CD14-positive monocyte (primary cell): ENCODE data around the gene VAMP7. TPM values are rescaled to one million over a fixed set of nuclear protein-coding genes. Genes with fewer than 3 reads are reported as not detected.
"Not testable (repeated sequence)": the region's sequence is repeated elsewhere in the genome, so short reads cannot be mapped to it uniquely, and the experiment has no call there.

Source experiments
- DNase-seq, 3 donors: peaks; one replicate each; pipeline ENCODE4 v3.0.0-alpha.2; 2011 to 2022
- H2AFZ ChIP-seq: 2 replicates; pipeline ENCODE4 v1.6.0; 2012; ENCODE audit warnings: mild to moderate bottlenecking, low read depth, low read length, inconsistent platforms; ENCODE audit not compliant: insufficient read depth, poor library complexity, severe bottlenecking
- H3K27ac ChIP-seq, 2 donors: 1 replicate in 1 of 2; 2 replicates in 1 of 2; pipeline ENCODE4 v1.5.1; 2012 to 2013; ENCODE audit warnings: low read length in 2 of 2, control low read depth in 1 of 2, inconsistent platforms in 1 of 2, low read depth in 1 of 2, mild to moderate bottlenecking in 1 of 2
- H3K27me3 ChIP-seq, 2 donors: one replicate each; pipeline versions ENCODE4 v1.6.0 to v1.6.1; 2011 to 2013; ENCODE audit warnings: low read length in 2 of 2; ENCODE audit not compliant: control insufficient read depth in 2 of 2, insufficient read depth in 2 of 2
- H3K36me3 ChIP-seq, 2 donors: replicated peaks in 1 of 2; 1 replicate in 1 of 2; 2 replicates in 1 of 2; pipeline versions ENCODE4 v1.5.1 to v1.6.1; 2012 to 2013; ENCODE audit warnings: low read length in 2 of 2, control low read depth in 1 of 2, inconsistent platforms in 1 of 2, mild to moderate bottlenecking in 1 of 2; ENCODE audit not compliant: insufficient read depth in 2 of 2, control insufficient read depth in 1 of 2
- H3K4me1 ChIP-seq, 2 donors: 1 replicate in 1 of 2; 2 replicates in 1 of 2; pipeline versions ENCODE4 v1.5.1 to v1.6.1; 2012 to 2013; ENCODE audit warnings: low read length in 2 of 2, control low read depth in 1 of 2, inconsistent platforms in 1 of 2, mild to moderate bottlenecking in 1 of 2, moderate library complexity in 1 of 2; ENCODE audit not compliant: insufficient read depth in 2 of 2, control insufficient read depth in 1 of 2
- H3K4me2 ChIP-seq: replicated peaks from 2 replicates; pipeline ENCODE3; 2012; ENCODE audit warnings: low read length, moderate library complexity, mild to moderate bottlenecking; ENCODE audit not compliant: poor library complexity, severe bottlenecking; ENCODE audit errors: extremely low read depth
- H3K4me3 ChIP-seq, 3 experiments: fragments of 200-600 bp in 1 of 3; sonication (generic) in 1 of 3; replicated peaks in 1 of 3; 1 replicate in 2 of 3; 2 replicates in 1 of 3; pipeline ENCODE4 v1.5.1; 2011 to 2013; ENCODE audit warnings: low read length in 3 of 3, mild to moderate bottlenecking in 3 of 3, control low read depth in 2 of 3, low read depth in 2 of 3, inconsistent platforms in 1 of 3, moderate library complexity in 1 of 3
- H3K79me2 ChIP-seq: 2 replicates; pipeline ENCODE4 v1.6.0; 2012; ENCODE audit warnings: mild to moderate bottlenecking, control low read depth, inconsistent platforms, low read length, moderate library complexity; ENCODE audit not compliant: insufficient read depth
- H3K9ac ChIP-seq: 2 replicates; pipeline ENCODE4 v1.6.0; 2017; ENCODE audit warnings: low read length, mild to moderate bottlenecking; ENCODE audit not compliant: insufficient read depth, poor library complexity, severe bottlenecking
- H3K9me3 ChIP-seq, 2 donors: replicated peaks in 1 of 2; 1 replicate in 1 of 2; 2 replicates in 1 of 2; pipeline versions ENCODE4 v1.5.1 to v1.6.1; 2012 to 2013; ENCODE audit warnings: low read length in 2 of 2, control low read depth in 1 of 2; ENCODE audit not compliant: control insufficient read depth in 1 of 2, insufficient read depth in 1 of 2
- H4K20me1 ChIP-seq: 2 replicates; pipeline ENCODE4 v1.6.0; 2012; ENCODE audit warnings: mild to moderate bottlenecking, low read length, control low read depth, moderate library complexity; ENCODE audit not compliant: insufficient read depth
- H3K27ac Mint-ChIP-seq, 7 donors: one replicate each; pipeline ENCODE4 v1.8.0; 2020; ENCODE audit warnings: mild to moderate bottlenecking in 7 of 7, mixed read lengths in 7 of 7, moderate library complexity in 6 of 7, inconsistent platforms in 2 of 7
- H3K27me3 Mint-ChIP-seq, 3 donors: one replicate each; pipeline ENCODE4 v1.8.0; 2021 to 2022; ENCODE audit warnings: low read depth in 3 of 3, mild to moderate bottlenecking in 3 of 3, mixed read lengths in 3 of 3, moderate library complexity in 3 of 3, inconsistent platforms in 1 of 3
- H3K36me3 Mint-ChIP-seq, 2 donors: one replicate each; pipeline ENCODE4 v1.8.0; 2020; ENCODE audit warnings: mixed read lengths in 2 of 2, inconsistent platforms in 1 of 2, mild to moderate bottlenecking in 1 of 2
- H3K4me1 Mint-ChIP-seq: one replicate; pipeline ENCODE4 v1.8.0; 2020; ENCODE audit warnings: mild to moderate bottlenecking, mixed read lengths
- H3K4me3 Mint-ChIP-seq, 2 donors: one replicate each; pipeline ENCODE4 v1.8.0; 2020; ENCODE audit warnings: mild to moderate bottlenecking in 2 of 2, mixed read lengths in 2 of 2, moderate library complexity in 1 of 2
- H3K9me3 Mint-ChIP-seq, 7 donors: one replicate each; pipeline ENCODE4 v1.8.0; 2020 to 2022; ENCODE audit warnings: mixed read lengths in 7 of 7, mild to moderate bottlenecking in 6 of 7, moderate library complexity in 6 of 7, inconsistent platforms in 2 of 7
- WGBS: methylation state at CpG from one replicate; pipeline ENCODE4 v1.1.5; 2013; ENCODE audit warnings: missing lambda C conversion rate; ENCODE audit not compliant: insufficient coverage; 5-methylcytosine and 5-hydroxymethylcytosine counted together
- intact Hi-C, 2 donors: fragments of 100-400 bp; cut with micrococcal nuclease; formaldehyde crosslinking; loops; one replicate each; pipeline versions ENCODE4 v1.15.0 to v1.15.1; 2023
- polyA plus RNA-seq, 3 donors: library from polyadenylated mRNA; depleted of rRNA in 1 of 3; unstranded in 2 of 3; stranded (reverse) in 1 of 3; fragments of 300-500 nt in 2 of 3; fragments of >200 nt in 1 of 3; fragmentation: Illumina TruSeq in 2 of 3; gene quantifications; 1 replicate in 2 of 3; 2 replicates in 1 of 3; pipeline ENCODE4 v1.2.3, GENCODE V29; 2012 to 2021
- TF ChIP-seq, protein P1 (sequence below): fragments of 200-600 bp; IDR thresholded peaks from one replicate; pipeline ENCODE4 v1.8.0; 2022; ENCODE audit warnings: antibody characterized with exemption, mild to moderate bottlenecking

VAMP7 gene
- polyA plus RNA-seq, 3 donors, result 17.9 to 88.8 (median 67.5) TPM

DNA sequence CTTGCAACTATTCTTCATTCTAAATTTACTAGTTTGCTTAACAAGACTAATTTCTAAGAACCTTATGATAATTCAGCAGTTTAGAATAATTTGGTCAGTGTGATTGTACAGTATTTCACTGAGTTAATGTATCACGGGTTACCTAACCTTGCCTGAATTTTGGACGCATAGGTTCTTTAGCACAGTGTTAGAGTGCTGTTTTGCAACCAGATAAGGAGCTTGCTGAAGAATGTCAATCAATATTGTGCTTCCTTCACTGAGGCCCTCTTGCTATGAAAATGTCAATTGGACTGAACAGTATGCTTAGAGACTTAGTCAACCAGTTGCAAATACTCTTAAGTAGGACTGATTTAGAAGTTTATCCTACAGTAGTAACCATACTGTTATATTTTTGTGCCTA lies 19.6 kb downstream of the VAMP7 start:
- no peaks in the 10 kb centered on the region for H4K20me1 ChIP-seq
- no peak overlapping the region for H3K9ac ChIP-seq
- Mint-ChIP-seq H3K9me3 (peaks cover 0 to 2% (median 1%) of the 10 kb centered on the region in 7 donors), H3K4me1 (peaks cover 4% of the 10 kb centered on the region), H3K36me3 (peaks cover 37 to 55% of the 10 kb centered on the region in 2 donors), H3K27me3 (no peaks in the 10 kb centered on the region), H3K27ac (no peak overlapping the region), H3K4me3 (no peak overlapping the region)
- H3K27me3 ChIP-seq, result no peaks in the 10 kb centered on the region
- intact Hi-C loops, result no loop called here
- no peak overlapping the region for H2AFZ ChIP-seq
- no peak overlapping the region for H3K4me3 ChIP-seq
- H3K4me1 ChIP-seq, result no peaks in the 10 kb centered on the region
- peaks cover 27 to 53% of the 10 kb centered on the region in 2 donors for H3K36me3 ChIP-seq
- no peaks in the 10 kb centered on the region for H3K9me3 ChIP-seq
- H3K27ac ChIP-seq, result no peak overlapping the region
- H3K4me2 ChIP-seq, result no peak overlapping the region
- WGBS, result 88% methylated on average over 2 of the region's 2 CpGs
- H3K79me2 ChIP-seq, result no peaks in the 10 kb centered on the region
- DNase-seq, result no peak
- TF ChIP-seq, protein P1, sequence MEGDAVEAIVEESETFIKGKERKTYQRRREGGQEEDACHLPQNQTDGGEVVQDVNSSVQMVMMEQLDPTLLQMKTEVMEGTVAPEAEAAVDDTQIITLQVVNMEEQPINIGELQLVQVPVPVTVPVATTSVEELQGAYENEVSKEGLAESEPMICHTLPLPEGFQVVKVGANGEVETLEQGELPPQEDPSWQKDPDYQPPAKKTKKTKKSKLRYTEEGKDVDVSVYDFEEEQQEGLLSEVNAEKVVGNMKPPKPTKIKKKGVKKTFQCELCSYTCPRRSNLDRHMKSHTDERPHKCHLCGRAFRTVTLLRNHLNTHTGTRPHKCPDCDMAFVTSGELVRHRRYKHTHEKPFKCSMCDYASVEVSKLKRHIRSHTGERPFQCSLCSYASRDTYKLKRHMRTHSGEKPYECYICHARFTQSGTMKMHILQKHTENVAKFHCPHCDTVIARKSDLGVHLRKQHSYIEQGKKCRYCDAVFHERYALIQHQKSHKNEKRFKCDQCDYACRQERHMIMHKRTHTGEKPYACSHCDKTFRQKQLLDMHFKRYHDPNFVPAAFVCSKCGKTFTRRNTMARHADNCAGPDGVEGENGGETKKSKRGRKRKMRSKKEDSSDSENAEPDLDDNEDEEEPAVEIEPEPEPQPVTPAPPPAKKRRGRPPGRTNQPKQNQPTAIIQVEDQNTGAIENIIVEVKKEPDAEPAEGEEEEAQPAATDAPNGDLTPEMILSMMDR, result no peak

DNA sequence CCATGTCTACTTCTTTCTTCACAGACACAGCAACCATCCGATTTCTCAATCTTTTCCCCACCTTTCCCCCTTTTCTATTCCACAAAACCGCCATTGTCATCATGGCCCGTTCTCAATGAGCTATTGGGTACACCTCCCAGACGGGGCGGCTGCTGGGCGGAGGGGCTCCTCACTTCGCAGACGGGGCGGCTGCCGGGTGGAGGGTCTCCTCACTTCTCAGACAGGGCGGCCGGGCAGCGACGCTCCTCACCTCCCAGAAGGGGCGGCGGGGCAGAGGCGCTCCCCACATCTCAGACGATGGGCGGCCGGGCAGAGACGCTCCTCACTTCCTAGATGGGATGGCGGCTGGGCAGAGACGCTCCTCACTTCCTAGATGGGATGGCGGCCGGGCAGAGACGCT lies 26.5 kb downstream of the VAMP7 start:
- H3K36me3 ChIP-seq, result peaks cover 8 to 60% of the 10 kb centered on the region in 2 donors
- H3K27ac Mint-ChIP-seq, H3K27me3 Mint-ChIP-seq, H3K4me3 ChIP-seq, H3K4me1 Mint-ChIP-seq, intact Hi-C loops, H3K4me2 ChIP-seq, DNase-seq, H3K9me3 ChIP-seq, H3K4me3 Mint-ChIP-seq, H3K4me1 ChIP-seq, H3K27me3 ChIP-seq, H3K79me2 ChIP-seq, H3K9ac ChIP-seq, H4K20me1 ChIP-seq, H3K27ac ChIP-seq, H2AFZ ChIP-seq: not testable (repeated sequence)
- Mint-ChIP-seq H3K9me3 (peaks cover 9 to 28% (median 18%) of the 10 kb centered on the region in 7 donors), H3K36me3 (peaks cover 45 to 77% of the 10 kb centered on the region in 2 donors)
- 100% methylated on average over 1 of the region's 26 CpGs for WGBS
